HCT116 (cell line): ENCODE results near the gene GOLPH3L. TPM values are rescaled to one million over a fixed set of nuclear protein-coding genes. Genes with fewer than 3 reads are reported as not detected.

Source experiments
- ATAC-seq: fragments of 200-7000 bp; cut with Tn5 transposase; 2 replicates; pipeline ENCODE4 v1.9.1; 2020; ENCODE audit warnings: mild to moderate bottlenecking, moderate library complexity
- BruUV-seq: library from RNA; stranded (reverse); fragments of 400-500 nt; replicated peaks from 2 replicates; lab custom pipeline; 2021; lab: Mats Ljungman, UMichigan
- CTCF ChIA-PET: fragments of 300-600 bp; sonication (Branson Sonifier 250); formaldehyde crosslinking; loops from one replicate; lab custom pipeline; 2021; ENCODE audit warnings: antibody characterized with exemption; lab: Charles Lee
- POLR2A ChIA-PET: fragments of 300-600, 350-600 bp; sonication (Branson Sonifier 250); formaldehyde crosslinking; loops from one replicate; lab custom pipeline; 2021; ENCODE audit warnings: antibody characterized with exemption; lab: Charles Lee
- RAD21 ChIA-PET, 2 experiments: fragments of 300-600 bp; sonication (Branson Sonifier 250); formaldehyde crosslinking; loops; one replicate each; lab custom pipeline; 2023; ENCODE audit warnings: low total read pairs in 2 of 2; ENCODE audit not compliant: uncharacterized antibody in 2 of 2, unreplicated experiment in 2 of 2, low non-redundant PET in 1 of 2; lab: Charles Lee
- DNase-seq: peaks from one replicate; pipeline ENCODE4 v3.0.0-alpha.2; 2010; ENCODE audit warnings: low read depth, low spot score
- H2AFZ ChIP-seq: fragments of 200-600 bp; shearing (Covaris generic), sonication (generic); 2 replicates; pipeline ENCODE4 v1.6.1; 2017; ENCODE audit warnings: low read depth, mixed run types, mixed read lengths, antibody characterized with exemption, low read length; ENCODE audit not compliant: poor library complexity, severe bottlenecking
- H3K27ac ChIP-seq: 2 replicates; pipeline ENCODE4 v1.5.1; 2012; ENCODE audit warnings: low read depth, low read length
- H3K27me3 ChIP-seq: fragments of 200-600 bp; sonication (generic); 2 replicates; pipeline ENCODE4 v1.6.1; 2016; ENCODE audit warnings: mixed run types, low read length, mixed read lengths; ENCODE audit not compliant: insufficient read depth
- H3K36me3 ChIP-seq, 2 experiments: fragments of 200-500 bp in 1 of 2; fragments of 200-600 bp in 1 of 2; sonication (Bioruptor generic) in 1 of 2; sonication (generic) in 1 of 2; 2 replicates each; pipeline versions ENCODE4 v1.5.1 to v1.6.1; 2014 to 2016; ENCODE audit warnings: low read length in 2 of 2, inconsistent platforms in 1 of 2, mixed read lengths in 1 of 2, mixed run types in 1 of 2; ENCODE audit not compliant: insufficient read depth in 2 of 2, control insufficient read depth in 1 of 2
- H3K4me1 ChIP-seq, 2 experiments: fragments of 200-600 bp in 1 of 2; sonication (generic) in 1 of 2; 2 replicates each; pipeline versions ENCODE4 v1.5.1 to v1.6.1; 2012 to 2017; ENCODE audit warnings: low read length in 2 of 2, inconsistent platforms in 1 of 2, mild to moderate bottlenecking in 1 of 2, mixed read lengths in 1 of 2, mixed run types in 1 of 2, moderate library complexity in 1 of 2; ENCODE audit not compliant: insufficient read depth in 2 of 2, control insufficient read depth in 1 of 2
- H3K4me2 ChIP-seq: fragments of 200-600 bp; sonication (generic); 2 replicates; pipeline ENCODE4 v1.6.1; 2017; ENCODE audit warnings: mixed run types, low read length, mixed read lengths
- H3K4me3 ChIP-seq, 2 experiments: fragments of 200-600 bp in 1 of 2; sonication (generic) in 1 of 2; replicated peaks in 1 of 2; 2 replicates each; pipeline ENCODE4 v1.5.1; 2011 to 2016; ENCODE audit warnings: low read length in 2 of 2, control low read depth in 1 of 2, low read depth in 1 of 2, mild to moderate bottlenecking in 1 of 2, mixed read lengths in 1 of 2, mixed run types in 1 of 2
- H3K79me2 ChIP-seq: fragments of 200-600 bp; sonication (generic); 2 replicates; pipeline ENCODE4 v1.6.1; 2017; ENCODE audit warnings: mild to moderate bottlenecking, mixed run types, low read length, moderate library complexity, mixed read lengths; ENCODE audit not compliant: insufficient read depth
- H3K9ac ChIP-seq: fragments of 200-600 bp; sonication (generic); 2 replicates; pipeline ENCODE4 v1.6.1; 2016; ENCODE audit warnings: low read length, mixed read lengths
- H3K9me2 ChIP-seq: fragments of 200-600 bp; sonication (generic), shearing (Covaris generic); 2 replicates; pipeline ENCODE4 v1.6.1; 2017; ENCODE audit warnings: mixed run types, mild to moderate bottlenecking, moderate library complexity; ENCODE audit not compliant: insufficient read depth
- H3K9me3 ChIP-seq, 2 experiments: fragments of 200-500 bp in 1 of 2; fragments of 200-600 bp in 1 of 2; sonication (Bioruptor generic) in 1 of 2; sonication (generic) in 1 of 2; 2 replicates each; pipeline ENCODE4 v1.6.1; 2014 to 2017; ENCODE audit warnings: low read length in 2 of 2, mixed read lengths in 2 of 2, inconsistent platforms in 1 of 2, low read depth in 1 of 2, mild to moderate bottlenecking in 1 of 2, mixed run types in 1 of 2, moderate library complexity in 1 of 2; ENCODE audit not compliant: control insufficient read depth in 1 of 2, insufficient read depth in 1 of 2
- H4K20me1 ChIP-seq: fragments of 200-600 bp; sonication (generic), shearing (Covaris generic); 2 replicates; pipeline ENCODE4 v1.6.1; 2017; ENCODE audit warnings: mixed run types, mild to moderate bottlenecking, moderate library complexity; ENCODE audit not compliant: insufficient read depth
- CBX3 ChIP-seq: IDR thresholded peaks from 2 replicates; pipeline ENCODE4 v1.6.1; 2012; ENCODE audit warnings: low read depth
- EGR1 ChIP-seq: IDR thresholded peaks from 2 replicates; pipeline ENCODE4 v1.6.1; 2012; ENCODE audit warnings: low read depth
- ELF1 ChIP-seq: IDR thresholded peaks from 2 replicates; pipeline ENCODE4 v1.6.1; 2012; ENCODE audit warnings: low read depth, borderline replicate concordance
- EZH2phosphoT487 ChIP-seq: fragments of 200-600 bp; IDR thresholded peaks from 2 replicates; pipeline ENCODE4 v1.6.1; 2018; ENCODE audit warnings: antibody characterized with exemption, borderline replicate concordance
- JUND ChIP-seq: IDR thresholded peaks from 2 replicates; pipeline ENCODE4 v1.6.1; 2012
- MAX ChIP-seq: IDR thresholded peaks from 2 replicates; pipeline ENCODE4 v1.6.1; 2012
- POLR2AphosphoS5 ChIP-seq: IDR thresholded peaks from 2 replicates; pipeline ENCODE4 v1.6.1; 2011; ENCODE audit warnings: mild to moderate bottlenecking, low read depth, low read length, moderate library complexity
- SIN3A ChIP-seq: IDR thresholded peaks from 2 replicates; pipeline ENCODE4 v1.6.1; 2012; ENCODE audit warnings: low read depth
- SRF ChIP-seq: IDR thresholded peaks from 2 replicates; pipeline ENCODE4 v1.6.1; 2012; ENCODE audit warnings: low read depth
- TCF7L2 ChIP-seq: IDR thresholded peaks from 2 replicates; pipeline ENCODE4 v1.7.0; 2011; ENCODE audit warnings: borderline replicate concordance, inconsistent platforms; ENCODE audit not compliant: insufficient read depth, insufficient read length; ENCODE audit errors: extremely low read depth
- YY1 ChIP-seq: IDR thresholded peaks from 2 replicates; pipeline ENCODE4 v1.6.1; 2011; ENCODE audit warnings: low read length, low read depth, moderate library complexity, mild to moderate bottlenecking; ENCODE audit not compliant: insufficient replicate concordance; ENCODE audit errors: extremely low read depth
- ZFX ChIP-seq: fragments of 450-650 bp; IDR thresholded peaks from 2 replicates; pipeline ENCODE4 v1.6.1; 2017
- ZNF274 ChIP-seq: fragments of 200-500 bp; sonication (Bioruptor generic); IDR thresholded peaks from 2 replicates; pipeline ENCODE4 v1.6.1; 2014; ENCODE audit warnings: mild to moderate bottlenecking, low read depth, low read length, inconsistent platforms
- intact Hi-C: fragments of 100-400 bp; cut with micrococcal nuclease; formaldehyde crosslinking; loops from 2 replicates; pipeline ENCODE4 v1.10.0; 2022
- total RNA-seq: library from RNA; stranded (reverse); gene quantifications from one replicate; pipeline ENCODE4 v1.2.1, GENCODE V29; 2021; ENCODE audit not compliant: unreplicated experiment
- TF ChIP-seq, protein P1 (sequence below): IDR thresholded peaks from 2 replicates; pipeline ENCODE4 v1.6.1; 2012

GOLPH3L gene
- total RNA-seq, 1 experiment from 2014 or later: 28.0 TPM

- TF ChIP-seq MAX (peak; percentile 89), ZNF274 (no peak), TCF7L2 (peak; percentile 43)
Observed at GRCh38 chr1:150613061-150613920, 83.7 kb downstream of the GOLPH3L start (continued).

DNA sequence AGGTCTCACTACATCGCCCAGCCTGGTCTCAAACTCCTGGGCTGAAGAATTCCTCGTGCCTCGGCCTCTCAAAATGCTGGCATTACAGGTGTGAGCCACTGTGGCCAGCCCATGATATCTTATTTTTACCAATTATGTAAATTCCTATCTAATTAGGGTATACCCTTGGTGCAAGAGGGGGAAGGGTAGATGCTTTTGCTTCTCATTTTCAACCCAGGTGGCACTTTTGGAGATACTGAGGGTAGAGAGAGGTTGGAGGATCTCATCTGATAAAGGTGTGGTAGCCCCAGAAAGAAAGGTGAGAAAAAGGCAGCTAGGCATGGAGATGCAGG lies 85.0 kb downstream of the GOLPH3L start:
- ATAC-seq (no peak), DNase-seq (no peak)
- Histone ChIP-seq H3K27ac (no peak overlapping the region), H3K9me3 (no peaks in the 10 kb centered on the region), H3K9me2 (no peaks in the 10 kb centered on the region), H2AFZ (no peak overlapping the region), H3K36me3 (peaks cover 3 to 9% of the 10 kb centered on the region in 2 experiments; a peak in 1 of 4 replicates), H3K4me2 (no peak overlapping the region), H3K4me3 (no peak overlapping the region), H3K79me2 (no peaks in the 10 kb centered on the region; the same call in 1 of the 2 replicates), H4K20me1 (no peaks in the 10 kb centered on the region), H3K27me3 (no peaks in the 10 kb centered on the region), H3K4me1 (peaks cover 22 to 51% of the 10 kb centered on the region in 2 experiments), H3K9ac (no peak overlapping the region)
- RAD21 ChIA-PET: no interaction called here
- intact Hi-C loops: no loop called here
- no peak for TF ChIP-seq SIN3A
- no peak for TF ChIP-seq JUND
- TF ChIP-seq POLR2AphosphoS5: no peak
- POLR2A ChIA-PET: no interaction called here
- BruUV-seq: no TSS peak
- CTCF ChIA-PET: no interaction called here

- no peaks in the 10 kb centered on the region for H3K9me3 ChIP-seq
- H3K9me2 ChIP-seq: no peaks in the 10 kb centered on the region
- no peak overlapping the region for H3K27ac ChIP-seq
- H4K20me1 ChIP-seq: no peaks in the 10 kb centered on the region
- H2AFZ ChIP-seq: no peak overlapping the region
- intact Hi-C loops: no loop called here
- DNase-seq: no peak
- H3K36me3 ChIP-seq: peaks cover 3 to 9% of the 10 kb centered on the region in 2 experiments; a peak in 1 of 4 replicates
- H3K4me1 ChIP-seq: peaks cover 24 to 48% of the 10 kb centered on the region in 2 experiments
- ATAC-seq: no peak
- no peak overlapping the region for H3K4me3 ChIP-seq
- ChIA-PET POLR2A (no interaction called here), CTCF (no interaction called here), RAD21 (no interaction called here)
- TF ChIP-seq SRF: no peak
- TF ChIP-seq, protein P1, sequence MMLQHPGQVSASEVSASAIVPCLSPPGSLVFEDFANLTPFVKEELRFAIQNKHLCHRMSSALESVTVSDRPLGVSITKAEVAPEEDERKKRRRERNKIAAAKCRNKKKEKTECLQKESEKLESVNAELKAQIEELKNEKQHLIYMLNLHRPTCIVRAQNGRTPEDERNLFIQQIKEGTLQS: no peak
- TF ChIP-seq ELF1: no peak
- TF ChIP-seq EGR1: no peak
- TF ChIP-seq CBX3: no peak
- no peak for TF ChIP-seq POLR2AphosphoS5
- no peak for TF ChIP-seq TCF7L2
- TF ChIP-seq EZH2phosphoT487: no peak
- TF ChIP-seq YY1: no peak
- TF ChIP-seq SIN3A: no peak
- no peak for TF ChIP-seq MAX
- TF ChIP-seq ZFX: no peak
- no peak overlapping the region for H3K4me2 ChIP-seq
- no TSS peak for BruUV-seq
- H3K27me3 ChIP-seq: no peaks in the 10 kb centered on the region
- H3K9ac ChIP-seq: no peak overlapping the region
- H3K79me2 ChIP-seq: no peaks in the 10 kb centered on the region; the same call in 1 of the 2 replicates
Observed at GRCh38 chr1:150610576-150610975, 86.4 kb downstream of the GOLPH3L start.
